A549 treated with RU486 at 1 μM for 4 hours (cell line): ENCODE results near the gene FREM3. TPM values are rescaled to one million over a fixed set of nuclear protein-coding genes. Genes with fewer than 3 reads are reported as not detected.

ENCODE experiments used
- total RNA-seq: library from RNA; stranded (reverse); fragments of 200-300 nt; extraction: Qiagen RNA extraction; gene quantifications from 5 replicates; pipeline ENCODE4 v1.2.3, GENCODE V29; 2022; ENCODE audit warnings: low read depth

The FREM3 gene
- not detected in 5 replicates for total RNA-seq

DNA sequence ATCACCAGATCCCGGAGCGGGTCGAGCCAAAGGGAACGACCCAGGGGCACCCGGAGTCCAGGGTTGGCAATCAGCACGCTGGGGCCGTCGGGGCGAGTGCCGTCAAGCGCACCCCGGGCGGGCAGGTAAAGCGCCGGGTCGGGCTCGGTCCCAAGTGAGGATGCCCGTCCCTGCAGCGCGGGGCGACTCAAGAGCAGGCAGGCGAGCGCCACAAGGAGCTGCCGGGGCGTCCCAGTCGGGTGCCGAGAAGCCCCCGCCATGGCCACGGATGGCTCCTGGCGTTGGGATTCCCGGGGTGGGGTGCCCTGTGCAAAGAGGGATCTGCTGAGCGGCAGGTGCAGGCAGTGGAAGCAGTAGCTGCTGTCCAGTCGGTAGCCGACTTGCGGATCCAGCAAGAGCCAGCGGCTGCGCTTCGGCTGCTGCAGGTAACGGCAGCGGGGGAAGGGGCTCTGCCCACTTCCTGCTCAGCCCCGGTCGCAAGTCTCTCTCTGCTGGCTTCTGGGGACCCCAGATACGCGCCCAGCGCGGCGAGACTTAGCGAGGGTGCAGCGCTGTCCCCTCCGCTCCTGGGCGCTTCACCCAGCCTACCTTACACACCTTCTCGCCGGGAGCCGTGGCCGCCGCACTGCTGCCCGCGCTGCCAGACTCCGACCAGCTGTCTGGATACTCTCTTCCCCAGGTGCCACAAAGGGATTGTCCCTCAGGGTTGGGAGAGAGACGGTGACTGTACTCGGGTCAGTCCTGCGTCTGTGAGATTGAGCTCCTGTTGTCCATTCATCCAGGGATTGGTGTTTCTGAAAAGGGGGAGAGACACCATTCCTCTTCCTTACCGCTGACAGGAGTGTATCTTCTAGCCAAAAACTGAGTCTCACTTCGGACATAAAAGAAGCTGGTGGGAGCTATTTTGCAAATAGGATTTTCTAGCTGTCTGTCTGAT is at the start of gene FREM3:
Gene FREM3, minus strand, starts transcription at position 260 of the 937 bp plus-strand sequence. Its CDS starts 0 bp downstream, at position 260.

Other genes starting within 250 kb of the FREM3 start
- 13.3 to 28.3 TPM (median 22.5 TPM) in 5 replicates for gene SMARCA5, start 187.0 kb downstream of the FREM3 start, total RNA-seq
- not detected in 5 replicates for gene GYPE, start 204.9 kb upstream of the FREM3 start, total RNA-seq